ENCODE results near the gene RASSF5.
"Not testable (repeated sequence)": the region's sequence is repeated elsewhere in the genome, so short reads cannot be mapped to it uniquely, and the experiment has no call there.

The RASSF5 gene

GRCh38 chr1:206590025-206590758 lies 82.9 kb downstream of the RASSF5 start:
- peak; percentile 75 for DNase-seq

- no peak for DNase-seq
Measured at GRCh38 chr1:206591226-206591625, 83.9 kb downstream of the RASSF5 start.

GRCh38 chr1:206591696-206592095 lies 84.4 kb downstream of the RASSF5 start:
- DNase-seq, result no peak

GRCh38 chr1:206593351-206593925 lies 86.1 kb downstream of the RASSF5 start:
- no peak for DNase-seq

GRCh38 chr1:206595581-206596318 lies 88.4 kb downstream of the RASSF5 start:
- DNase-seq, result no peak

- DNase-seq, result no peak
Measured at GRCh38 chr1:206596319-206596666, 89.0 kb downstream of the RASSF5 start.

- no peak for DNase-seq
Measured at GRCh38 chr1:206600527-206600926, 93.2 kb downstream of the RASSF5 start.

- DNase-seq, result no peak
Measured at GRCh38 chr1:206604861-206605260, 97.5 kb downstream of the RASSF5 start.

- no peak for DNase-seq
Measured at GRCh38 chr1:206606867-206607266, 99.5 kb downstream of the RASSF5 start.

- DNase-seq, result peak; percentile 75
Measured at GRCh38 chr1:206608108-206608698, 100.9 kb downstream of the RASSF5 start.

- DNase-seq, result no peak
Measured at GRCh38 chr1:206609229-206609991, 102.1 kb downstream of the RASSF5 start.

GRCh38 chr1:206612129-206612876 lies 105.0 kb downstream of the RASSF5 start, which contains the start of gene EIF2D:
TSS of gene EIF2D (minus strand) at chr1:206612465. CDS start at chr1:206612342, 123 bp downstream.
- peak; percentile 96 for DNase-seq

- not testable (repeated sequence) for DNase-seq
Measured at GRCh38 chr1:206626396-206626795, 119.1 kb downstream of the RASSF5 start.

GRCh38 chr1:206628916-206629315 lies 121.6 kb downstream of the RASSF5 start:
- no peak for DNase-seq

GRCh38 chr1:206631085-206631509 lies 123.8 kb downstream of the RASSF5 start:
- peak; percentile 20 for DNase-seq

GRCh38 chr1:206633708-206634121 lies 126.4 kb downstream of the RASSF5 start:
- no peak for DNase-seq

- DNase-seq, result peak; percentile 85
Measured at GRCh38 chr1:206634365-206635079, 127.2 kb downstream of the RASSF5 start.

GRCh38 chr1:206635080-206635977 lies 128.0 kb downstream of the RASSF5 start, which contains the start of gene DYRK3:
TSS of gene DYRK3 (plus strand) at chr1:206635536. CDS start at chr1:206635704, 168 bp downstream.
- peak; percentile 95 for DNase-seq

GRCh38 chr1:206635978-206636345 lies 128.6 kb downstream of the RASSF5 start:
- no peak for DNase-seq

GRCh38 chr1:206636671-206637070 lies 129.3 kb downstream of the RASSF5 start:
- DNase-seq, result no peak
